HL-60 (cell line): Measurements from ENCODE around the gene ZNF19.

Experiments used
- CTCF ChIP-seq: IDR thresholded peaks from one replicate; pipeline ENCODE4 v1.5.1; 2011; ENCODE audit warnings: low read length, control low read depth, inconsistent platforms; ENCODE audit not compliant: insufficient read depth
- GABPA ChIP-seq: IDR thresholded peaks from 2 replicates; pipeline ENCODE4 v1.6.1; 2012; ENCODE audit warnings: low read depth
- POLR2AphosphoS5 ChIP-seq: IDR thresholded peaks from 2 replicates; pipeline ENCODE4 v1.6.1; 2012; ENCODE audit warnings: low read depth
- REST ChIP-seq: IDR thresholded peaks from 2 replicates; pipeline ENCODE4 v1.6.1; 2012; ENCODE audit warnings: low read depth; ENCODE audit not compliant: insufficient replicate concordance

GRCh38 chr16:71449020-71449419, 40.1 kb downstream of the ZNF19 start:
- TF ChIP-seq CTCF (no peak), REST (no peak), POLR2AphosphoS5 (no peak), GABPA (no peak)
